SU-DHL-6 (cell line): ENCODE measurements around the gene GDPD2.

Experiments
- CTCF ChIP-seq: fragments of 200-600 bp; sonication (generic); IDR thresholded peaks from one replicate; pipeline ENCODE4 v1.5.1; 2017; ENCODE audit warnings: antibody characterized with exemption, mild to moderate bottlenecking, low read length, moderate library complexity; ENCODE audit not compliant: insufficient read depth, poor library complexity, severe bottlenecking
- EZH2phosphoT487 ChIP-seq: fragments of 200-600 bp; sonication (generic), shearing (Covaris generic); conservative IDR thresholded peaks from 2 replicates; pipeline ENCODE4 v1.6.1; 2018; ENCODE audit warnings: mild to moderate bottlenecking, antibody characterized with exemption, low read length, moderate library complexity, mixed read lengths

GRCh38 chrX:70479922-70480659 lies 57.0 kb downstream of the GDPD2 start:
- TF ChIP-seq EZH2phosphoT487 (no peak), CTCF (no peak)
